GM19328 (cell line): ENCODE results near the gene TMEM266.

Experiments
- ATAC-seq: cut with Tn5 transposase; IDR thresholded peaks from one replicate; pipeline ENCODE4 v1.9.1; 2021; ENCODE audit warnings: mild to moderate bottlenecking, moderate library complexity; ENCODE audit not compliant: unreplicated experiment

TMEM266 gene

DNA sequence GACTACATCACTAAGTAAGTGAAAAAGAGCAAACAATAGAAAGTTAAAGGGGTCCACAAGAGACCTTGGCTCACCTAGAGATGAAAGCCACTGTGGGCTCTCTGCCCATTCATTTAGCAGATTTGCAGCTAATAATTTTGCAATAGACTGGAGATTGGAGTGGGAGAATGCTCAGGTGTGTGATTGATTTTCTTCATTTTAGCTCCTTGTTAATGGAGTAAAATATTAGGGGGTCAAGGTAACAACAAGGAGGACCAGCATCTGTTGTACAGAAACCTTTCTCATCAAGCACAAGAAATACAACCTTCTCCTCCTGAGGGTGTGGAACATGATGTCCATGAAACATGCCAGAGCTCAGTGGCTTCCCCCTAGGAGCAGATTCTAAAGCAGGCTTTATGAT, 63.2 kb downstream of the TMEM266 start:
- no peak for ATAC-seq

DNA sequence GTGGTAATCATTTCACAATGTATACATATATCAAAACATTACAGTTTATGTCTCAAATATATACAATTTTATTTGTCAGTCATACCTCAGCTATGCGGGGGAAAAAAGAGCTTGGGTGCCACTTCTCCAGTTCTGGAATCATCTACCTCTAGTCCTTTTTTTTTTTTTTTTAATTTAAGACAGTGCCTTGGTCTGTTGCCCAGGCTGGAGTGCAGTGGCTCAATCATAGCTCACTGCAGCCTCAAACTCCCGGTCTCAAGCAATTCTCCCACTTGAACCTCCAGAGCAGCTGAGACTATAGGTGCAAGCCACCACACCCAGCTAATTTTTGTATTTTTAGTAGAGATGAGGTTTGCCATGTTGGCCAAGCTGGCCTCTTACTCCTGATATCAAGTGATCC, 67.4 kb downstream of the TMEM266 start:
- ATAC-seq = no peak

- ATAC-seq = no peak
Observed at GRCh38 chr15:76127880-76128279, 68.1 kb downstream of the TMEM266 start.

GRCh38 chr15:76134537-76134936, 74.8 kb downstream of the TMEM266 start:
- no peak for ATAC-seq

- ATAC-seq = no peak
Observed at GRCh38 chr15:76135516-76135915, 75.7 kb downstream of the TMEM266 start.

GRCh38 chr15:76138436-76138835, 78.7 kb downstream of the TMEM266 start:
- no peak for ATAC-seq

- ATAC-seq = no peak
Observed at GRCh38 chr15:76139368-76140073, 79.7 kb downstream of the TMEM266 start.

GRCh38 chr15:76140074-76140464, 80.3 kb downstream of the TMEM266 start:
- ATAC-seq = no peak

DNA sequence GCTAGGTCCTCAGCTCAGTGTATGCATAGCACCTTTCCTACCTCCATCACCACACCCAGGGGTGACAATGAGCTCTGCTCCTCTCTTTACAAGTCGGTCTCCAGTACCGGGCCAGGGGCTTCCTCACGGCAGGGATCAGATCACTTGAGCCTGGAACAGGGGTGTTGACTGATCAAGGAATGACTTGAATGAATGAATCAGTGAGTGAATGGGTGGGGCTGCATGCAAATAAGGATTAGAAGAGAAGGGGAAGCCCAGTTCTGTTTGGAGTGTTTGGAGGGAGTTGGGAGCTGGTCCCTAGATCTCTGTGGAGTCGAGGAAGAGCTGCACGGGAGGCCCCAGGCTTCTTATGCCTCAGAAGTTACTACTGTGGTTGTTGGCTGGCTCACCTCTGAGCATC, 87.0 kb downstream of the TMEM266 start:
- ATAC-seq = no peak

DNA sequence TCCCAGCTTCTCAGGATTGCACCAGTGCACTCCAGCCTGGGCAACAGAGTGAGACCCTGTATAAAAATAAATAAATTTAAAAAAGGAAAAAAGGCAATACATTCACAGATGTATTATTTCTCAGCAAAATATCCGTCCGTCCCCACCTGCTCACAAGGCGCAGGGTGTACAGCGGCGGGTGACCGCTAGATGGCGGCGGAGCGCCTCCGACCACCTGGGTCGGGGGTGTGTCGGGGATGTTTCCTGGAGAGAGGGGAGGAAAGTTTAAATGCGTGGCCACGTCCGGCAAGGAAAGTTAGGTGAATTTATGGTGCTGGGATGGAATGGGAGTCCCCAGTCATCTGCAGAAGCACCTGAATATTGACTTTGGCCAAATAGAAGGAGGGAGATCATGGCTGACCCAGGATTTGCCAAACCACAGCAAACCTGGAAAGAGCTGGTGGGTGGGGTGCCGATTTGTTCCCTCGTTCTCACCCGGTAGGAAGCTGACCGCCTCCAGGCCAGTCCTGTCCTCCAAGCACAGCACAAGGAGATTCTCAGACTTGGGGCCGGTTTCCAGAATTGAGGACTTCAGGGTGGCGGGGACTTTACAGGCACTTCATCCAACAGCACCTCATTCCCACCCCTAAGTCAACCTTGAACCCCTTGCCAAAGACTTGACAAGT, 88.3 kb downstream of the TMEM266 start:
- no peak for ATAC-seq

DNA sequence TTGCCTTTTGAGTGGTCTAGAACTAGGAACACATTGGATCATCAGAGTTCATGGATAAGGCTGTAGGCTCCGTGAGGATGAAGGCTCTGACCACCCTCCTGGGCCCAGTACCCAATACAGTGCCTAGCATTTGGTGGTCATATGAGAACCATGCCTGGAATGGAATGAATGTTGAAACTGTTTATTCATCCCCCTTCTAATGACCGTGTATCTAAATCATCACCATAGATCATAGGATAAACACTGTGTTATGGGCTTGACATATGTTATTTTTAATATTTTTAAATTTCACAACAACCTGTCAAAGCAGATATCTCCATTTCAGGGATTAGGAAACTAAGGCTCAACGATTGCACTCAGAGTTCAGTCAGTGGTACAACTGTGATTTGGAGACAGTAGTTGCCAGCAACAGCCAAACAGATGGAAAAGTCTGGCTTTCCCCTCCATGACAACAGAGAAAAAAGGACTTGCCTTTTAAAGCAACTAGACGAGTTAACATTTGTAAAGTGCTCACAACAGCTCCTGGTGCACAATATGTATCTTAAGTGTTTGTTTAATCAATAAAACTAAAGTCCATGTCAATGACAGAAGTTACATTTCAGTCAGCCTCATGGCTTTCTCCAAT, 89.6 kb downstream of the TMEM266 start:
- no peak for ATAC-seq

- ATAC-seq = no peak
Observed at GRCh38 chr15:76150513-76150912, 90.7 kb downstream of the TMEM266 start.

- ATAC-seq = no peak
Observed at GRCh38 chr15:76150971-76151598, 91.3 kb downstream of the TMEM266 start.

GRCh38 chr15:76151599-76151974, 91.8 kb downstream of the TMEM266 start:
- no peak for ATAC-seq

- no peak for ATAC-seq
Observed at GRCh38 chr15:76152197-76152596, 92.4 kb downstream of the TMEM266 start.

- ATAC-seq = no peak
Observed at GRCh38 chr15:76153241-76154197, 93.7 kb downstream of the TMEM266 start.

DNA sequence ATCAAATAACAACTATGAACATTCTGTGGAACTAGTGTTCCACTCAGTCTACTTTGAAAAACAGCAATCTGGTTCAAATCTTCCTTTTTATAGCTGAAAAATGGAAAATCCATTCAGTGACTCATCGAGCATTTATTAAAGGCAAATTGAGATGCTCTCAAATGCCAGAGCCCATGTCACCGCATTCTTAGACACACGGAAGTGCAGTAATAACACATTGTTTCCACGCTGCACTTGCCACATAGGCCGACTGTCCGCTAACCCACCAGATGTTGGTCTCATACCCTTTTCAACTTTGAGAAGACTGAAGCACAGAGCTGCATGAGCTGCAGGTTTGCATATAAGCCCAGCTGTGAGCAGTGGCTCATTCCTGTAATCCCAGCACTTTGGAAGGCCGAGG, 95.9 kb downstream of the TMEM266 start:
- ATAC-seq = no peak

DNA sequence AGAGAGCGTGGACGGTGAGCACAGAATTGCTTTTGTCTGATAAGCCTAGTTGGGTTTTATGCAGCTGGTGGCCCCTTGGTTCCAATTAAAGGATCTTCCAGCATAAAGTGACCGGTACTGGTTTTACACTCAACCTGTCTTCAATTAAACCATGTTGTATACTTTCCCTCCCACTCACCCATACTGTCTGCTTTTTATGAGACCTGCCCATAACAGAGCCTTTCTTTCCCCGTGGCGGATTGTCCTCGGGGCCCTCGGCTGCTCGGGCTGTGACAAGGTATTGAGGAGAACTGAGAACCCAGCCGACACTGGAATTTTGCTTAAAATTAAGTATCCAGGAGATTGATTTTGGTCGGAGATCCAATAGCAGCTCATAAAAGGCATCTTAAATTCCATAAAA, 98.4 kb downstream of the TMEM266 start:
- ATAC-seq = no peak

DNA sequence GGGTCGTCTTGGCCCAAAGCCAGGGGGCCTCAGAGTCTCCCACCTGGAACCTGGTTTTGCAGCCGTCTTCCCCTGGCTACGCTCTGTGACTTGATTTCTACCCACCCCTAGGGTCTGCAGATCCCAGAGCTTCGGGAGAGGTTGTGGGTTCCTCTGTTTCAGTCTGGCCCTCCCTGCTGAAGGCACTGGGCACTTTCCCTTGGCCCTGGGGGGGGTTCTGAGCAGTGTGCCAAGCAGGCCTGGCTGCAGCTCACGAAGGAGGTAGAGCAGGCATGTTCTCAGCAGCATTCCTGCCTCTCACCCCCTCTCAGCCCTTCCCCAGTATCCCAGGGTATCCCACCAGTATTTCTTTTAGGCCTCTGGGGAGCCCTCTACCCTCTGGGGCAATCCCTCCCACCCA, 99.0 kb downstream of the TMEM266 start:
- ATAC-seq = no peak

- ATAC-seq = no peak
Observed at GRCh38 chr15:76159282-76159681, 99.5 kb downstream of the TMEM266 start.
